Endothelial cell of umbilical vein (primary cell): ENCODE results near the gene ACAD8. TPM values are rescaled to one million over a fixed set of nuclear protein-coding genes. Genes with fewer than 3 reads are reported as not detected.

Experiments used
- BruUV-seq: library from RNA; stranded (reverse); fragments of 400-500 nt; replicated peaks from 2 replicates; lab custom pipeline; 2021; lab: Mats Ljungman, UMichigan
- CTCF ChIA-PET: fragments of 300-600, 350-600 bp; sonication (Branson Sonifier 250); formaldehyde crosslinking; loops from one replicate; lab custom pipeline; 2021; ENCODE audit warnings: antibody characterized with exemption, inconsistent platforms; lab: Charles Lee
- POLR2A ChIA-PET: fragments of 300-600, 350-600 bp; sonication (Branson Sonifier 250); formaldehyde crosslinking; loops from one replicate; lab custom pipeline; 2021; ENCODE audit warnings: antibody characterized with exemption, inconsistent platforms; lab: Charles Lee
- DNase-seq: peaks from one replicate; pipeline ENCODE4 v3.0.0-alpha.2; 2011; ENCODE audit warnings: low read depth, low spot score
- FAIRE-seq: peaks from 2 replicates; lab custom pipeline; 2011; peaks lifted over from hg19 to GRCh38; lab: Jason Lieb, UNC
- H2AFZ ChIP-seq: 2 replicates; pipeline ENCODE4 v1.6.0; 2012; ENCODE audit warnings: low read depth, low read length, control low read depth, inconsistent platforms
- H3K27ac ChIP-seq: 2 replicates; pipeline ENCODE4 v1.5.1; 2011; ENCODE audit warnings: low read depth, mild to moderate bottlenecking, control low read depth, low read length, moderate library complexity; ENCODE audit not compliant: insufficient read depth
- H3K27me3 ChIP-seq, 2 experiments: 2 replicates each; pipeline versions ENCODE4 v1.6.0 to v1.6.1; 2011; ENCODE audit warnings: low read length in 2 of 2, mixed read lengths in 1 of 2; ENCODE audit not compliant: control insufficient read depth in 2 of 2, insufficient read depth in 2 of 2
- H3K36me3 ChIP-seq, 2 experiments: 2 replicates in 1 of 2; 3 replicates in 1 of 2; pipeline ENCODE4 v1.5.1; 2011; ENCODE audit warnings: low read length in 2 of 2, mild to moderate bottlenecking in 1 of 2, moderate library complexity in 1 of 2; ENCODE audit not compliant: control insufficient read depth in 2 of 2, insufficient read depth in 2 of 2; ENCODE audit errors: extremely low read depth in 1 of 2
- H3K4me1 ChIP-seq: 3 replicates; pipeline ENCODE4 v1.5.1; 2011; ENCODE audit warnings: mild to moderate bottlenecking, low read length; ENCODE audit not compliant: control insufficient read depth, insufficient read depth; ENCODE audit errors: extremely low read depth
- H3K4me2 ChIP-seq: 2 replicates; pipeline ENCODE4 v1.6.1; 2011; ENCODE audit warnings: low read length, control low read depth, mixed read lengths; ENCODE audit not compliant: insufficient read depth
- H3K4me3 ChIP-seq, 3 experiments: fragments of 200-600 bp in 1 of 3; sonication (generic), shearing (Covaris generic) in 1 of 3; replicated peaks in 1 of 3; 2 replicates each; pipeline ENCODE4 v1.5.1; 2011 to 2016; ENCODE audit warnings: control low read depth in 3 of 3, low read length in 3 of 3, mild to moderate bottlenecking in 2 of 3, inconsistent platforms in 1 of 3, low read depth in 1 of 3, moderate library complexity in 1 of 3; ENCODE audit not compliant: insufficient read depth in 1 of 3
- H3K79me2 ChIP-seq: 2 replicates; pipeline ENCODE4 v1.6.0; 2012; ENCODE audit warnings: low read length, inconsistent platforms; ENCODE audit not compliant: control insufficient read depth, insufficient read depth
- H3K9ac ChIP-seq: replicated peaks from 2 replicates; pipeline ENCODE3; 2011; ENCODE audit warnings: low read length, control low read depth; ENCODE audit not compliant: insufficient read depth; ENCODE audit errors: extremely low read depth
- H3K9me1 ChIP-seq: replicated peaks from 3 replicates; pipeline ENCODE4 v1.6.0; 2011; ENCODE audit warnings: mild to moderate bottlenecking, low read length; ENCODE audit not compliant: control insufficient read depth, insufficient read depth; ENCODE audit errors: extremely low read depth
- H3K9me3 ChIP-seq: replicated peaks from 2 replicates; pipeline ENCODE4 v1.5.1; 2012; ENCODE audit warnings: low read length, inconsistent platforms; ENCODE audit not compliant: control insufficient read depth, insufficient read depth
- H4K20me1 ChIP-seq: replicated peaks from 2 replicates; pipeline ENCODE3; 2011; ENCODE audit warnings: mild to moderate bottlenecking, low read length; ENCODE audit not compliant: control insufficient read depth, insufficient read depth; ENCODE audit errors: extremely low read depth
- CTCF ChIP-seq, 2 donors: IDR thresholded peaks; 1 replicate in 1 of 2; 2 replicates in 1 of 2; pipeline ENCODE4 v1.5.1; 2011; ENCODE audit warnings: low read length in 2 of 2, mild to moderate bottlenecking in 2 of 2, moderate library complexity in 2 of 2, control low read depth in 1 of 2, inconsistent platforms in 1 of 2, low read depth in 1 of 2; ENCODE audit not compliant: insufficient read depth in 1 of 2; ENCODE audit errors: extremely low read depth in 1 of 2
- EZH2 ChIP-seq: IDR thresholded peaks from 2 replicates; pipeline ENCODE4 v1.6.1; 2012; ENCODE audit warnings: borderline replicate concordance, low read depth, mild to moderate bottlenecking, moderate library complexity, low read length, inconsistent platforms; ENCODE audit not compliant: severe bottlenecking
- FOS ChIP-seq: IDR thresholded peaks from 2 replicates; pipeline ENCODE4 v1.6.1; 2011; ENCODE audit warnings: mild to moderate bottlenecking, low read length, moderate library complexity, borderline replicate concordance; ENCODE audit not compliant: insufficient read depth
- GATA2 ChIP-seq: IDR thresholded peaks from 2 replicates; pipeline ENCODE4 v1.7.0; 2011; ENCODE audit warnings: low read depth, mild to moderate bottlenecking, moderate library complexity, mixed read lengths, low read length; ENCODE audit not compliant: insufficient read length, insufficient read depth
- JUN ChIP-seq: IDR thresholded peaks from 2 replicates; pipeline ENCODE4 v1.6.1; 2011; ENCODE audit warnings: borderline replicate concordance, low read depth; ENCODE audit not compliant: insufficient read length, insufficient read depth
- MAX ChIP-seq: IDR thresholded peaks from 2 replicates; pipeline ENCODE4 v1.6.1; 2011; ENCODE audit not compliant: insufficient read depth, insufficient read length
- MYC ChIP-seq: IDR thresholded peaks from one replicate; pipeline ENCODE4 v1.6.1; 2011; ENCODE audit warnings: mild to moderate bottlenecking, low read depth, low read length
- POLR2A ChIP-seq: IDR thresholded peaks from 2 replicates; pipeline ENCODE4 v1.6.1; 2012; ENCODE audit warnings: low read depth, mild to moderate bottlenecking, control low read depth, low read length
- POLR2AphosphoS5 ChIP-seq: IDR thresholded peaks from 2 replicates; pipeline ENCODE4 v1.6.1; 2012; ENCODE audit warnings: low read depth, mild to moderate bottlenecking, control low read depth, low read length, moderate library complexity; ENCODE audit not compliant: insufficient read depth
- dilution Hi-C: fragments of 300-500 bp; cut with MboI; formaldehyde crosslinking; loops from one replicate; pipeline ENCODE4 v1.15.0; 2019; ENCODE audit warnings: low sequenced_read_pairs; ENCODE audit not compliant: extremely low pct_ligation_motif_present
- intact Hi-C: fragments of 100-400 bp; cut with micrococcal nuclease; formaldehyde crosslinking; loops from one replicate; pipeline ENCODE4 v1.10.0; 2022
- polyA plus RNA-seq, 4 experiments: library from polyadenylated mRNA; depleted of rRNA in 3 of 4; stranded (reverse) in 3 of 4; unstranded in 1 of 4; fragments of >200 nt; gene quantifications; 2 replicates each; pipeline versions ENCODE4 v1.2.1 to v1.2.3, GENCODE V29; 2011 to 2012; ENCODE audit warnings: missing spikeins in 1 of 4
- total RNA-seq: library from RNA; stranded (reverse); gene quantifications from 2 replicates; pipeline ENCODE4 v1.2.3, GENCODE V29; 2021

ACAD8 gene
- total and polyA plus RNA-seq, 2 donors (not counting 3 experiments of a cell fraction or from before 2014, with no cell fraction given) = 22.9 to 29.0 TPM

GRCh38 chr11:134277183-134278001, 24.0 kb downstream of the ACAD8 start:
- dilution Hi-C loops = no loop called here
- no peak overlapping the region for H3K27ac ChIP-seq
- peak; percentile 46 for FAIRE-seq
- no TSS peak for BruUV-seq
- H3K4me1 ChIP-seq = peaks cover 2% of the 10 kb centered on the region
- H3K9me1 ChIP-seq = no peaks in the 10 kb centered on the region
- no peak overlapping the region for H3K4me2 ChIP-seq
- H2AFZ ChIP-seq = no peak overlapping the region
- H3K9me3 ChIP-seq = no peaks in the 10 kb centered on the region
- peaks cover 51 to 70% of the 10 kb centered on the region in 2 experiments for H3K27me3 ChIP-seq
- no peaks in the 10 kb centered on the region for H3K79me2 ChIP-seq
- no peaks in the 10 kb centered on the region for H3K36me3 ChIP-seq
- no peak overlapping the region for H3K9ac ChIP-seq
- intact Hi-C loops = no loop called here
- CTCF ChIA-PET = interaction anchor here (1.0 kb wide), 1 partner anchor 350 kb away, joined by 3 read pairs; no protein-coding TSS in a partner anchor
- TF ChIP-seq EZH2 (peak; percentile 67), FOS (no peak)
- H3K4me3 ChIP-seq = no peak overlapping the region
- DNase-seq = no peak
- no peaks in the 10 kb centered on the region for H4K20me1 ChIP-seq
- POLR2A ChIA-PET = no interaction called here

- no TSS peak for BruUV-seq
These were observed 25.0 kb downstream of the ACAD8 start for GRCh38 chr11:134278356-134278755.

More at GRCh38 chr11:134278356-134278755, 25.0 kb downstream of the ACAD8 start:
- TF ChIP-seq POLR2AphosphoS5 = no peak
- no peak for TF ChIP-seq JUN
- no peak for TF ChIP-seq POLR2A
- no peak for TF ChIP-seq GATA2
- TF ChIP-seq CTCF (IDR thresholded peaks at IDR 0.05; ENCODE audit: extremely low read depth in 1 of 2, insufficient read depth in 1 of 2, low read depth in 1 of 2, low read length in 2 of 2) = no peak
- no peak for TF ChIP-seq MAX
- no peak for TF ChIP-seq EZH2
- no peak for TF ChIP-seq MYC
- no peak for TF ChIP-seq FOS
- Histone ChIP-seq H3K4me2 (no peak overlapping the region), H2AFZ (no peak overlapping the region), H4K20me1 (no peaks in the 10 kb centered on the region), H3K9me3 (no peaks in the 10 kb centered on the region), H3K27me3 (peaks cover 44 to 61% of the 10 kb centered on the region in 2 experiments), H3K27ac (no peak overlapping the region), H3K9me1 (no peaks in the 10 kb centered on the region), H3K4me1 (peaks cover 2% of the 10 kb centered on the region), H3K9ac (no peak overlapping the region), H3K36me3 (no peaks in the 10 kb centered on the region), H3K79me2 (no peaks in the 10 kb centered on the region), H3K4me3 (no peak overlapping the region)
- FAIRE-seq = no peak
- CTCF ChIA-PET = interaction anchor here (1.0 to 1.1 kb wide), 2 partner anchors 13 to 351 kb away, joined by 3 read pairs; no protein-coding TSS in a partner anchor
- POLR2A ChIA-PET = no interaction called here
- DNase-seq = no peak
- intact Hi-C loops = no loop called here
- dilution Hi-C loops = no loop called here
